Activated CD4-positive, alpha-beta T cell treated with anti-CD3 and anti-CD28 coated beads, Interleukin-2, amount 10 ng/mL, durations not matched to agents 24 days and 14 days (primary cell): ENCODE results near the gene DISC1. TPM values are rescaled to one million over a fixed set of nuclear protein-coding genes. Genes with fewer than 3 reads are reported as not detected.

Experiments
- DNase-seq: peaks from one replicate; pipeline ENCODE4 v3.0.0; 2022
- H3K27ac Mint-ChIP-seq: one replicate; pipeline ENCODE4 v1.8.0; 2022; ENCODE audit warnings: mild to moderate bottlenecking, mixed read lengths
- H3K27me3 Mint-ChIP-seq: one replicate; pipeline ENCODE4 v1.8.0; 2022; ENCODE audit warnings: mixed read lengths
- H3K36me3 Mint-ChIP-seq: one replicate; pipeline ENCODE4 v1.8.0; 2022; ENCODE audit warnings: low read depth, mild to moderate bottlenecking, mixed read lengths
- H3K4me1 Mint-ChIP-seq: one replicate; pipeline ENCODE4 v1.8.0; 2021; ENCODE audit warnings: mixed read lengths
- H3K4me3 Mint-ChIP-seq: one replicate; pipeline ENCODE4 v1.8.0; 2022; ENCODE audit warnings: mild to moderate bottlenecking, moderate library complexity, mixed read lengths
- H3K9me3 Mint-ChIP-seq: one replicate; pipeline ENCODE4 v1.8.0; 2021; ENCODE audit warnings: mixed read lengths
- intact Hi-C: fragments of 100-400 bp; cut with micrococcal nuclease; formaldehyde crosslinking; loops from one replicate; pipeline ENCODE4 v1.15.1; 2023
- total RNA-seq: library from RNA; stranded (reverse); gene quantifications from 2 replicates; pipeline ENCODE4 v1.2.3, GENCODE V29; 2022

DISC1 gene
- total RNA-seq, 1 donor from 2014 or later: 3.1 TPM

DNA sequence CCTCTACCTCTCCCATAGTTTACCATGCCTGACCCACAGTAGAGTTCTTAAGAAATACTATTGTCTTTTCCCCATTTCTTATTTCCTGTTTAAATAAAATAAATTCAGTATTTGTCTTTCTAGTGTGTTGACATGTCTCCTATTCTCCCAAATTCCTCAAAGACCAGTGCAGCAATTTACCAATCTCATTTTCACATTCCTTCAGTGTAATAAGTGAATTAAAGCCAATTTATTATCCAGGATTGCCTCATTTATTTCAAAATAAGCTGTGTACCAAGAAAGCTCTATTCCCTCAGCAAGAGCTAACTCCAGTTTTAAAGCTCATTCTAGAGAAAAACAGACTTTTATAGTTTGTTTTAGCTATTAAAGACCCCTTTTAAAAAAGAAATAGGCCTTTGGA lies 49.9 kb downstream of the DISC1 start:
- Mint-ChIP-seq H3K4me3 (no peak overlapping the region), H3K27me3 (no peaks in the 10 kb centered on the region), H3K27ac (no peak overlapping the region), H3K9me3 (no peaks in the 10 kb centered on the region), H3K4me1 (peaks cover 5% of the 10 kb centered on the region), H3K36me3 (peaks cover 6% of the 10 kb centered on the region)
- intact Hi-C loops: no loop called here
- no peak for DNase-seq

DNA sequence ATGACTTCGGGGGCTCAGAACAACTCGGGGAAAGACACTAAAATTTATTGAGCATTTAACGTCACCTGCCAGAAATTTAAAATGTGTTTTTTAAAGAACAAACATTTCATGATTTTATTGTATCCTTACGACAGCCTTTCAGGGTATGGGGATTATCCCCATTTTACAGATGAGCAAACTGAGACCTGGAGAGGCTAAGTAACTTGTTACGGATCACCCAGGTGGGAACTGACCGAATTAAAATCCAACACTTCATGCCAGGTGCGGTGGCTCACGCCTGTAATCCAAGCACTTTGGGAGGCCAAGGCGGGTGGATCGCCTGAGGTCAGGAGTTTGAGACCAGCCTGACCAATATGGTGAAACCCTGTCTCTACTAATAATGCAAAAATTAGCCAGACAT lies 50.9 kb downstream of the DISC1 start:
- H3K36me3 Mint-ChIP-seq: peaks cover 6% of the 10 kb centered on the region
- no peaks in the 10 kb centered on the region for H3K9me3 Mint-ChIP-seq
- intact Hi-C loops: no loop called here
- H3K4me1 Mint-ChIP-seq: peaks cover 5% of the 10 kb centered on the region
- no peak overlapping the region for H3K4me3 Mint-ChIP-seq
- H3K27ac Mint-ChIP-seq: no peak overlapping the region
- no peaks in the 10 kb centered on the region for H3K27me3 Mint-ChIP-seq
- no peak for DNase-seq

DNA sequence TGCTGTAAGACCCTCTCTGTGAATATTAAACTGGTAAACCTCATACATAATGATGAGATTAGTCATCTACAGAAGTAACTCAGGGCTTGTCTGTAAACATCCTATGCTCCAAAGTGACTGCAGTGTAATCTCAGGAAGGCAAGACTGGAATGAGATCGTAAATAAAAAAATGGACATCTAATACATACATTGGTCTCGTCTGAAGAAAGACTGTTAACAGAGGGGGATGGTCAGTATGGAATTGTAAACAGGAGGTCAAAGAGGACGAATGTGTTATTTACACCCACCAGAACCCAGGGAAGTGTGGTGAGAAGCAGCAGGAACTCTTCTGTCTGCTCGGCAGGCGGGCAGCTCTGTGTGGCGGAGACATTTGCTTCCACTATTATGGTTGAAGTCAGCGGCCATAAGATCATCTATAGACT lies 51.4 kb downstream of the DISC1 start:
- no peak overlapping the region for H3K27ac Mint-ChIP-seq
- intact Hi-C loops: no loop called here
- no peaks in the 10 kb centered on the region for H3K27me3 Mint-ChIP-seq
- H3K36me3 Mint-ChIP-seq: peaks cover 6% of the 10 kb centered on the region
- no peaks in the 10 kb centered on the region for H3K9me3 Mint-ChIP-seq
- no peak for DNase-seq
- H3K4me3 Mint-ChIP-seq: no peak overlapping the region
- H3K4me1 Mint-ChIP-seq: peaks cover 5% of the 10 kb centered on the region

DNA sequence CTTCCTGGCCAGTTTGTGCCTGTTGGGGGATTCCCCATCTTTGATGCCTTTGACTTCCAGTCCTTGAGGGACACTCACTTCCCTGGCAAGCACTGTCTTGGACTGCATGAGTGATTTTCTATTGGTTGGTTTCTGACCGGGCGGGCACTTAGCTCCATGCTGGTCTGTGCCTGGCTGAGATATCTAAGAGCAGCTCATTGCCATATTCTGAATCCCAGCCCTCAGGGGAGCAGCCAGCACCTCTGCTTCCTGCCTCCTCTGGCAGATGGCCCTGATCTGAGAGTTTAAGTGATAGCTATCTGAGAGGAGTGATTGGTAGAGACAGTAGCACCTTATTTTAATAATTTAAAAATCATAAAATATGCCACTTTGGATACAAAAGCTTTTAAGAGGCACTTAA lies 52.5 kb downstream of the DISC1 start:
- no peaks in the 10 kb centered on the region for H3K27me3 Mint-ChIP-seq
- H3K9me3 Mint-ChIP-seq: no peaks in the 10 kb centered on the region
- no peak overlapping the region for H3K4me3 Mint-ChIP-seq
- no peak overlapping the region for H3K27ac Mint-ChIP-seq
- intact Hi-C loops: no loop called here
- no peak for DNase-seq
- H3K36me3 Mint-ChIP-seq: peaks cover 6% of the 10 kb centered on the region
- peaks cover 4% of the 10 kb centered on the region for H3K4me1 Mint-ChIP-seq

DNA sequence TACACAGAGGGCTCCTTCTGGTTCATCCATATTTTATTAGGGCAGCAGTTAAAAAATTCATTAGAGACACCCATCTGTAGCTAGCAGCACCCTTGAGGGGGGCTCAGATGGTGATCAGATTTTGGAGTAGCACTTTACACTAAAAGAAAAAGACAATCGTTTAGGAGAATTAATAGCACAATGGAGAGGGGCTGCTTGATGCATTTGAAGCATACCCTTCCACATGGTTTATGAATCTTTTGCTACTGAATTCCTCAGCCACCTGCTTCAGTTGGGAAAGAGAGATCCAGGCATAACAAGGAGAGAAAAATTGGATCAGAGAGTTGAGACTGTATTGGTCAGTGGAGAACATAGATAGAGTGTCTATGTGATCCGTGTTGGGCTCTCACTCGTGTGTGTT lies 54.4 kb downstream of the DISC1 start:
- peaks cover 2% of the 10 kb centered on the region for H3K36me3 Mint-ChIP-seq
- no peak overlapping the region for H3K4me3 Mint-ChIP-seq

DNA sequence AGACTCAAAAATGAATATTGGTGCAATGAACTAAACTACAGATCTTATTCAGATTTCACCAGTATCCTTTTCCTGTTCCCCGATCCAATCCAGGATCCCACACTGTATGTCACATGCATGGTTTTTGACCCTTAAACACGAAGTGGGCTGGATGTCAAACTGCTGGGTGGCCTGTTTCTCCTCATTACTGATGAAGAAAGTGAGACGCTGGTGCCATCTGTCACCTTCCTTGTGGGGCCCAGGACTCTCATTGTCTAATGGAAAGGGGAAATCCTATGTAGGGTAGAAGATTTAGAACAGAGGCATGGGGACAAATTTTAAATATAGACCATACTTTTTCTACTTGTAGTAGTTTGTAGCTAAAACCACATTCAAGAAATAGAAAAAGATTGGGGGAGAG lies 56.2 kb downstream of the DISC1 start:
- Mint-ChIP-seq H3K9me3 (peaks cover 8% of the 10 kb centered on the region), H3K36me3 (peaks cover 6% of the 10 kb centered on the region), H3K27me3 (no peaks in the 10 kb centered on the region), H3K4me3 (no peak overlapping the region), H3K4me1 (no peaks in the 10 kb centered on the region), H3K27ac (no peak overlapping the region)
- no peak for DNase-seq
- intact Hi-C loops: no loop called here

More for the DNA sequence above, 54.4 kb downstream of the DISC1 start:
- Mint-ChIP-seq H3K4me1 (no peaks in the 10 kb centered on the region), H3K9me3 (no peaks in the 10 kb centered on the region), H3K27ac (no peak overlapping the region), H3K27me3 (no peaks in the 10 kb centered on the region)
- DNase-seq: no peak
- intact Hi-C loops: no loop called here

DNA sequence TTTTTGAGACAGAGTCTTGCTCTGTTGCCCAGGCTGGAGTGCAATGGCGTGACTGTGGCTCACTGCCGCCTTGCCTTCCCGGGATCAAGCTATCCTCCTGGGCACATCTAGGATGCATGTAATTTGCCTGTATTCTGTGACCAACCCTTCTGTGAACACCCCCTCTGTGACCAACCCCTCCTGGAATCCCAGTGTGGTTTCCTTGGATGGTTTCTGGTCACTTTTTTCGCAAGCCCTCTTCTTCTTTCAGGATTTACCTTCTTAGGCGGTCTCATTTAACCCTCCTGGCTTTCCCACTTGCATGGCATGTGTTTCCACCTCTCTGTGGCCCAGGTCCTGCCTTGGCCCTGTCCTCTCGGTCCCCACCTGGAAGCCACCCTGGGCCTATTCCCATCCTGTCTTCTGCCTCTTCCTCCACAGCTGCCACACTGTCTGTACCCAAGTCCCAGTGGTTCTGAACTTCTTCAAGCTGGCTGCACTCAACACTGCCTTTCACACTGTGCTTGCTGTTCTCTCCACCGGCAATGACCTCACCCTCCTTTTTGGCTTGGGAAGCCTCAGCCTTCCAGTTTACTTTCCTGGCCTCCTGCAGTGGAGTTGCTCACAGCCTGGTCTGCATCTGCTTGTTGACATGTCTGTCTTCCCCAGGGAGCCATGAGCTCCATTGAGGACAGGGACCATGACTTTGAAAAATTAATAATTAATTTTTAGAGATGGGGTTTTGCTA lies 57.0 kb downstream of the DISC1 start:
- Mint-ChIP-seq H3K27ac (no peak overlapping the region), H3K9me3 (peaks cover 8% of the 10 kb centered on the region), H3K36me3 (peaks cover 6% of the 10 kb centered on the region), H3K4me1 (no peaks in the 10 kb centered on the region), H3K27me3 (no peaks in the 10 kb centered on the region), H3K4me3 (no peak overlapping the region)
- intact Hi-C loops: no loop called here
- DNase-seq: no peak

DNA sequence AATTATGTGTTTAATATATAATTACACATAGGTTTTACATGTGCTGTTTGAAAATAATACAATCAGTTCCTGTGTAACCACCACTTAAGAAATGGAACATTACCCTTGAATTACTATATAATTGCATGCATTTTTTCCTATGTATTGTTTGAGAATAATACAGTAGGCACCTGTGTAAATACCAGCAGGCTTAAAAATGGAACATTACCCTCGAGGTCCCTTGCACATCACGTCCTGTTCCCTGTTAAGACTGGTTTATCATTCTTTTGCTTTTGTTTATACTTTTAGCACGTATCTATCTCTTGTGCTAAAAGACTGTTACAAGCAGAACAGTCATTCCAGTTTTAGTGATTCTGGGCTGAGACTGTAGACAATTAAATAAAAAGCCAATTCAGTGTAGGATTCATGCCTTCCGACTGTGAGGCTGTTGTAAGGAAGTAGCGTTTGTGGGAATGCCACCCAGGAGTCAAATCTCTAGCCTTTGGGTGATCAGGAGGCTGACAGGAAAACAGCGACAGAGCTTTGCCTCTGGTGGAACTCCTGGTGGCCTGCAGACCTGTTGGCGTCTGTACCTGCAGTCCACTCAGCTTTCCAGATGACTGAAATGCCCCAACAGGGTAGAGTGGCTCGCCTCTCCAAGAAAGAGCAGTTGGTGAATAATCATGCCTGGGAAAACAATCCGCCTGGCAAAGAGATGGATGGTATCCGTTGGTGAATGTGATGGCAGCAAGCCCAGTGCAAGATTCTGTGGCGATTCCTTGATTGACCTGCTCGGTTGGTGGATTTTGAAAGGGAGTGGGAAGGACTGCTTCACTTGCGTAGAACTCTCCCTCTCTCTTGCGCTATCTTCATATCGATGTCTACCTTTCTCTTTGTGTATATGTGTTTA lies 58.0 kb downstream of the DISC1 start:
- H3K27me3 Mint-ChIP-seq: no peaks in the 10 kb centered on the region
- H3K36me3 Mint-ChIP-seq: peaks cover 6% of the 10 kb centered on the region
- no peak overlapping the region for H3K27ac Mint-ChIP-seq
- no peaks in the 10 kb centered on the region for H3K4me1 Mint-ChIP-seq
- DNase-seq: no peak
- peaks cover 8% of the 10 kb centered on the region for H3K9me3 Mint-ChIP-seq
- H3K4me3 Mint-ChIP-seq: no peak overlapping the region
- intact Hi-C loops: no loop called here

DNA sequence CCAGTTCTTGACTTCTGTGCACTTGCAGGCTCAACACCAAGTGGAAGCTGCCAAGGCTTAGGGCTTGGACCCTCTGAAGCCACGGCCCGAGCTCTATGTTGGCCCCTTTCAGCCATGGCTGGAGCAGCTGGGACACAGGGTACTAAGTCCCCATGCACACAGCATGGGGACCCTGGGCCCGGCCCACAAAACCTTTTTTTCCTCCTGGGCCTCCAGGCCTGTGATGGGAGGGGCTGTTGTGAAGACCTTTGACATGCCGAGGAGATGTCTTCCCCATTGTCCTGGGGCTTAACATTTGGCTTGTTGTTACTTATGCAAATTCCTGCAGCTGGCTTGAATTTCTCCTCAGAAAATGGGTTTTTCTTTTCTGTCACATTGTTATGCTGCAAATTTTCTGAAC lies 59.8 kb downstream of the DISC1 start:
- Mint-ChIP-seq H3K4me3 (no peak overlapping the region), H3K27ac (no peak overlapping the region), H3K36me3 (peaks cover 6% of the 10 kb centered on the region), H3K9me3 (peaks cover 8% of the 10 kb centered on the region), H3K4me1 (peaks cover 3% of the 10 kb centered on the region), H3K27me3 (no peaks in the 10 kb centered on the region)
- no peak for DNase-seq
- intact Hi-C loops: no loop called here

DNA sequence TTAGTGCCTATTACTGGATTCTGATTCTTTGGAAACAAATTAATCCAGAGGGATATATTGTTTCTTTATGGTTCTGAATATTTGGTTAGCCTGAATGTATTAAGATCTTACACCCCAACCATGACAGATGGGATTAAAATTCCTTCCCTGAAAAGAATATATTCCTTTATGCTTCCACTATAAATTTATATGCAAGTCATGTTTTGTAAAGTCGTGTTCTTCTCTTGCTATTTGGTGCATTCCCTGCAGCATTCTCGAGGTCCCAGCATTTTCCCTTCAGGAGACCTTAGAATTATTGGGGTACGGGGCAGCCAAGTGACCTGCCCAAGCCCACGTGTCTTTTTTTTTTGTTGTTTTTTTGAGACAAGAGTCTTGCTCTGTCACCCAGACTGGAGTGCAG lies 62.4 kb downstream of the DISC1 start:
- DNase-seq: no peak
- H3K27ac Mint-ChIP-seq: no peak overlapping the region
- no peak overlapping the region for H3K4me3 Mint-ChIP-seq
- H3K36me3 Mint-ChIP-seq: peaks cover 6% of the 10 kb centered on the region
- H3K4me1 Mint-ChIP-seq: peaks cover 3% of the 10 kb centered on the region
- peaks cover 8% of the 10 kb centered on the region for H3K9me3 Mint-ChIP-seq
- no peaks in the 10 kb centered on the region for H3K27me3 Mint-ChIP-seq
- intact Hi-C loops: no loop called here

DNA sequence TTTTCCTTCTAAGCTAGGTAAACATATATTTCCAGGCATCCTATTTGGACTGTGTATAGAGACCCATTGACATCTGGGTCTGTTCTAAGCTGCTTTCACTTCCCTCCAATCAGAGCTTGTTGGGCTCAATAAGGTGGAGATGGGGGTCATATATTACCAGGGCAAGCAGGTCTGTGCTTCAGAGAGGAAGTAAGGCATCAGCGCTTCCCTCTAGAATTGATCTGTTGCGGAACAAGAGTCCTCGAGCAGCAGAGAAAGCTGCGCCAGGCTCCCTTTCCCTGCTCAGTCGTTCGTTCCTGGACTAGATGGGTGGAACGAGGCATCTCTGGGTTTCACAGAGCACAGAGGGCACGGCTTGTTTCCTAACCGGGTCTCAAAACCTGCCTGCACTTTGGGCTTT lies 63.5 kb downstream of the DISC1 start:
- Mint-ChIP-seq H3K4me3 (no peak overlapping the region), H3K36me3 (peaks cover 6% of the 10 kb centered on the region), H3K27me3 (no peaks in the 10 kb centered on the region)

DNA sequence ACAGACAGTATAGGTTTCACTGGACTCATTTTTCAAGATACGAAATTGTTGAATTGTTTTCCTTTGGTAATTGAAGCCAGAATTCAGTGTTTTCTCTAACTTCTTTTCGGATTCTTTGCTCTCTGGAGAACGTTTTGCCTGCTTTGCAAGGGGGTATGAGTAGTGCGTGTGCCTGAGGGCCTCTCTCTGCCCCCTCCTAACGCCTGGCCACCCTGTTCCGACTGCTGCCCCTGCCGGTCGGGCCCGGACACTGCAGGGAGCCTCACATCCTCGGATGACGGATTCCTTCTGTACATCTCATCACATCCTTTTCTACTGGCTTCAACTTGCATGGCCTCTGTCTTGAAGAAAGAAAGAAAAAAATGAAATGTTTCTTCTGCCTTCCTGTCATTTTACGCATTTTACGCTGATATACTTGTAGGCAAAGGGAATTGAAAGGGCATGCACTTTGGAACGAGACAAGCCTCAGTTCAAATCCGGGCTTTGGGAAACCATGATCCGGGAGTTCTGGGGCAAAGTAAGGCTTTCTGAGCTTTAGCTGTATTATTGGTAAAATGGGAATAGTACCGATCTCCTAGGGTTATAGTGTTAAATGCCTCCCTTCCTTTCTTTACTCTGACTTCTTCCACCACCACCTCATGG lies 65.1 kb downstream of the DISC1 start:
- Mint-ChIP-seq H3K4me3 (no peak overlapping the region), H3K27me3 (no peaks in the 10 kb centered on the region), H3K4me1 (peaks cover 3% of the 10 kb centered on the region), H3K27ac (no peak overlapping the region), H3K9me3 (peaks cover 6% of the 10 kb centered on the region), H3K36me3 (peaks cover 4% of the 10 kb centered on the region)
- intact Hi-C loops: no loop called here
- DNase-seq: no peak

More for the DNA sequence above, 63.5 kb downstream of the DISC1 start:
- peaks cover 3% of the 10 kb centered on the region for H3K4me1 Mint-ChIP-seq
- H3K9me3 Mint-ChIP-seq: peaks cover 8% of the 10 kb centered on the region
- no peak for DNase-seq
- intact Hi-C loops: no loop called here
- no peak overlapping the region for H3K27ac Mint-ChIP-seq

DNA sequence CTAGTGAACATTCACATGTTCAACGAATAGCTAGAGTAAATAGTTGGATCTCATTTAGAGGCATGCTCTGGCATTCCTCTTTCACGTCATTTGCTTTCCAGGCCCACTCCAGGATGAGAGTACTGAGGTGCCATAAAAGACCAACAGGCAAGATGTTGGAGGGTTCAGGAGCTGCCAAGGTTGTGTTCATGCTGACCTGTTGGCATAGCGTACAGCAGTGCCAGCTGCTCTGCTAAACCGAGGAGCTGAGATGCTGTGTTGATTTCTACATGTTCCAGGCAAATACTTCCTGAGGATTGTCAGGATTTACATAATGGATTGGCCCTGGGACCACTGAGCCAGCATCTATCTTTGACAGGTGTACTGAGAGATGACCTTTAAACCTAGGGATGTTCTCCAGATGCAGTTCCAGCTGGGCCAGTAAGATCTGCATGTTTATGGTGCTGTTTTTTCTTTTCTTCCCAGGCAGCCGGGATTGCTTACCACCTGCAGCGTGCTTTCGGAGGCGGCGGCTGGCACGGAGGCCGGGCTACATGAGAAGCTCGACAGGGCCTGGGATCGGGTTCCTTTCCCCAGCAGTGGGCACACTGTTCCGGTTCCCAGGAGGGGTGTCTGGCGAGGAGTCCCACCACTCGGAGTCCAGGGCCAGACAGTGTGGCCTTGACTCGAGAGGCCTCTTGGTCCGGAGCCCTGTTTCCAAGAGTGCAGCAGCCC lies 66.9 kb downstream of the DISC1 start:
- H3K4me1 Mint-ChIP-seq: peaks cover 3% of the 10 kb centered on the region
- no peak for DNase-seq
- no peak overlapping the region for H3K4me3 Mint-ChIP-seq
- H3K27ac Mint-ChIP-seq: no peak overlapping the region
- H3K36me3 Mint-ChIP-seq: no peaks in the 10 kb centered on the region
- no peaks in the 10 kb centered on the region for H3K27me3 Mint-ChIP-seq
- intact Hi-C loops: no loop called here
- no peaks in the 10 kb centered on the region for H3K9me3 Mint-ChIP-seq

DNA sequence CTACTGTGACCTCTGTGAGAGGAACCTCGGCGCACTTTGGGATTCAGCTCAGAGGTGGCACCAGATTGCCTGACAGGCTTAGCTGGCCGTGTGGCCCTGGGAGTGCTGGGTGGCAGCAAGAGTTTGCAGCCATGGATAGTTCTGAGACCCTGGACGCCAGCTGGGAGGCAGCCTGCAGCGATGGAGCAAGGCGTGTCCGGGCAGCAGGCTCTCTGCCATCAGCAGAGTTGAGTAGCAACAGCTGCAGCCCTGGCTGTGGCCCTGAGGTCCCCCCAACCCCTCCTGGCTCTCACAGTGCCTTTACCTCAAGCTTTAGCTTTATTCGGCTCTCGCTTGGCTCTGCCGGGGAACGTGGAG lies 67.5 kb downstream of the DISC1 start:
- intact Hi-C loops: no loop called here
- no peaks in the 10 kb centered on the region for H3K9me3 Mint-ChIP-seq
- no peak for DNase-seq
- H3K27me3 Mint-ChIP-seq: no peaks in the 10 kb centered on the region
- no peak overlapping the region for H3K27ac Mint-ChIP-seq
- H3K4me1 Mint-ChIP-seq: peaks cover 3% of the 10 kb centered on the region
- no peaks in the 10 kb centered on the region for H3K36me3 Mint-ChIP-seq
- no peak overlapping the region for H3K4me3 Mint-ChIP-seq
